GM10847 (cell line): ENCODE data around the gene TXNDC2.

Source experiments
- POLR2A ChIP-seq: IDR thresholded peaks from 2 replicates; pipeline ENCODE4 v1.6.1; 2011; ENCODE audit not compliant: insufficient read length; ENCODE audit errors: extremely low read depth

The TXNDC2 gene

GRCh38 chr18:9928646-9929259 lies 43.0 kb downstream of the TXNDC2 start:
- no peak for TF ChIP-seq POLR2A

DNA sequence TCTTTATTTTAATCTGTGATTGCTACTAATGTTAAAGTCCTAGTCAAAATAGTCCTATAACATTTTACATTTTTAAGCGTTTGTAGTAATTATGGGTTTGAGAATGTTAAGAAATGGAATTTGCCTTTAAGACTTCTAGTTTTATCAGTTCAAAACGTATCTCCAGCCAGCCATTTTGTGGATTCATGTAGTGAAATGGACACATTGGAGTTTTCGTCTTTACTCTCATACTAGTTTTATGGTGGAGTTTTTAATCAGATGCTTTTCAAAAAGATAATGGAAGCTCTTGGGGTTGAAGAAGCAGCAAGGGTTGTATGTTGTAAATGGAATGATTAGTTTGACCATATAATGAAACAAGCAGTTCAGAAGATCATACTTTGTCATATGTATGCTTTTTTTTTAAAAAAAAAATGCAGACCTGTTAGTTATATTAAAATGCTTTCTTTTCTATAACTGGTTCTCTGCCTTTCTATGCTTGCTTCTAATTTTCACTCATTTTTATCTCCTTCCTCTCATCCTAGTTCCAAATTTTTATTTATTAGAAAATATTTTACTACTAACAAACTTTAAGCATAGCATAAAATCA lies 44.6 kb downstream of the TXNDC2 start:
- no peak for TF ChIP-seq POLR2A

DNA sequence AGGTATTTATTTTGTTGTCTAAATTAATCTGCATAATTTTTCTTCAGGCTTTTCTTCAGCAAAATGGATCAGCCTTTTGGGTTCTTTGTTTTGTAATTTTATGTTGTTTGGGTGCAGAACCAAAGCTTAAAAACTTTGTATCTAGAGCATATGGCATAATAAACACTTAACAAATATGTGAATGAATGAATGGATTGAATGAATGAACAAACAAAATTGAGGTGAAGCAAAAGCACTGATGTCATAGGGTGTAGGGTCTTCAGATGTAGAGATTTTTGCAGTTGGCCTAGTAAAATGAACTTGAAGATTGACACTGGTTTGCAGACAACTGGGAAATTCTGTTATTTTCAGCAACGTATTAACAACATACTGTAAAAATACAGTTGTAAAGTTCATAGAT lies 45.4 kb downstream of the TXNDC2 start:
- TF ChIP-seq POLR2A: no peak

DNA sequence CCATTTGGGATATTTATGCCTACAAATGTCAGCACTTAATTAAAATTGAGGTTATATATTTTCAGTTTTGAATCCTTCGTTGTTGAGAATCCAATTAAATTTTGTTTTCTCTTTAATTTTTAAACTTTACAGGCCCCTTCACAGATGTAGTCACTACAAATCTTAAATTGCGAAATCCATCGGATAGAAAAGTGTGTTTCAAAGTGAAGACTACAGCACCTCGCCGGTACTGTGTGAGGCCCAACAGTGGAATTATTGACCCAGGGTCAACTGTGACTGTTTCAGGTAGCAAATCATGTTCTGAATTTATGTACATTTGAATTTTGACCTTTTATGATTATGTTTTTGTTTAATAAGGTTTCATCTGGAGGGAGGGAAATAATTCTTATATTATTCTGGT lies 45.9 kb downstream of the TXNDC2 start:
- no peak for TF ChIP-seq POLR2A

- TF ChIP-seq POLR2A: no peak
Measured at GRCh38 chr18:9933865-9934264, 48.1 kb downstream of the TXNDC2 start.

GRCh38 chr18:9934274-9934673 lies 48.5 kb downstream of the TXNDC2 start:
- TF ChIP-seq POLR2A: no peak
